NCI-H2107 treated with DMSO at 0.1 percent for 48 hours (cell line): ENCODE data around the gene ZNF490.
"Not testable (repeated sequence)": the region's sequence is repeated elsewhere in the genome, so short reads cannot be mapped to it uniquely, and the experiment has no call there.

ENCODE experiments used
- DNase-seq: peaks from one replicate; lab custom pipeline; 2025; ENCODE audit not compliant: unreplicated experiment; lab: John Stamatoyannopoulos, UW

The ZNF490 gene

GRCh38 chr19:12623361-12624031 is 12.9 kb upstream of the ZNF490 start:
- DNase-seq: no peak

GRCh38 chr19:12621253-12622024 is 10.8 kb upstream of the ZNF490 start:
- not testable (repeated sequence) for DNase-seq

GRCh38 chr19:12617646-12618045 is 7.0 kb upstream of the ZNF490 start:
- no peak for DNase-seq

- no peak for DNase-seq
Observed at GRCh38 chr19:12611361-12611699, 717 bp upstream of the ZNF490 start.

- DNase-seq: no peak
Observed at GRCh38 chr19:12607631-12608030, 3.0 kb downstream of the ZNF490 start.

- DNase-seq: no peak
Observed at GRCh38 chr19:12606796-12607195, 3.8 kb downstream of the ZNF490 start.

GRCh38 chr19:12603714-12604113 is 6.9 kb downstream of the ZNF490 start:
- DNase-seq: no peak

- no peak for DNase-seq
Observed at GRCh38 chr19:12597594-12597993, 13.0 kb downstream of the ZNF490 start.

GRCh38 chr19:12596927-12597548 is 13.6 kb downstream of the ZNF490 start:
- no peak for DNase-seq

- no peak for DNase-seq
Observed at GRCh38 chr19:12596485-12596884, 14.1 kb downstream of the ZNF490 start.

GRCh38 chr19:12581100-12581499 is 29.5 kb downstream of the ZNF490 start:
- no peak for DNase-seq

- DNase-seq: no peak
Observed at GRCh38 chr19:12580180-12580694, 30.4 kb downstream of the ZNF490 start.

- DNase-seq: no peak
Observed at GRCh38 chr19:12578641-12579040, 32.0 kb downstream of the ZNF490 start.

GRCh38 chr19:12574036-12574435 is 36.6 kb downstream of the ZNF490 start:
- DNase-seq: peak; percentile 64

- DNase-seq: no peak
Observed at GRCh38 chr19:12567951-12568350, 42.7 kb downstream of the ZNF490 start.

GRCh38 chr19:12566380-12566779 is 44.2 kb downstream of the ZNF490 start:
- DNase-seq: not testable (repeated sequence)

GRCh38 chr19:12564016-12564664 is 46.5 kb downstream of the ZNF490 start:
- DNase-seq: peak; percentile 81

- no peak for DNase-seq
Observed at GRCh38 chr19:12555456-12555930, 55.1 kb downstream of the ZNF490 start.

- DNase-seq: peak; percentile 95
Observed at GRCh38 chr19:12551060-12551832, 59.4 kb downstream of the ZNF490 start, which contains the start of gene ZNF564. Gene ZNF564, minus strand, starts transcription at chr19:12551482. Its CDS starts 150 bp downstream, at chr19:12551332.

GRCh38 chr19:12546903-12547302 is 63.7 kb downstream of the ZNF490 start:
- DNase-seq: no peak
